NT2/D1 (cell line): ENCODE measurements around the gene LAMC1.

Experiments used
- DNase-seq: peaks from one replicate; pipeline ENCODE4 v3.0.0-alpha.2; 2011; ENCODE audit warnings: low read depth, low spot score
- H3K27me3 ChIP-seq: 2 replicates; pipeline ENCODE4 v1.6.0; 2011; ENCODE audit warnings: mild to moderate bottlenecking; ENCODE audit not compliant: insufficient read length, insufficient read depth
- H3K36me3 ChIP-seq: 2 replicates; pipeline ENCODE4 v1.6.1; 2011; ENCODE audit warnings: mild to moderate bottlenecking, low read length, mixed read lengths; ENCODE audit not compliant: insufficient read depth, insufficient read length
- H3K4me1 ChIP-seq: 2 replicates; pipeline ENCODE4 v1.5.1; 2011; ENCODE audit not compliant: insufficient read depth, insufficient read length
- H3K4me3 ChIP-seq: 2 replicates; pipeline ENCODE4 v1.5.1; 2011; ENCODE audit warnings: low read depth; ENCODE audit not compliant: insufficient read length
- H3K9ac ChIP-seq: 2 replicates; pipeline ENCODE4 v1.6.0; 2011; ENCODE audit warnings: low read depth; ENCODE audit not compliant: insufficient read length
- H3K9me3 ChIP-seq: 2 replicates; pipeline ENCODE4 v1.5.1; 2011; ENCODE audit warnings: mild to moderate bottlenecking, low read length; ENCODE audit not compliant: insufficient read depth
- SUZ12 ChIP-seq: IDR thresholded peaks from 2 replicates; pipeline ENCODE4 v1.6.1; 2011; ENCODE audit not compliant: insufficient read length, insufficient read depth; ENCODE audit errors: extremely low read depth
- YY1 ChIP-seq: IDR thresholded peaks from 2 replicates; pipeline ENCODE4 v1.6.1; 2011; ENCODE audit not compliant: insufficient read length, insufficient read depth
- ZNF274 ChIP-seq: IDR thresholded peaks from 2 replicates; pipeline ENCODE4 v1.6.1; 2011; ENCODE audit warnings: mild to moderate bottlenecking, low read depth, low read length

The LAMC1 gene

GRCh38 chr1:183002797-183003196, 20.4 kb upstream of the LAMC1 start:
- H3K9me3 ChIP-seq: no peaks in the 10 kb centered on the region
- DNase-seq: no peak
- no peak for TF ChIP-seq SUZ12

GRCh38 chr1:183003203-183003602, 20.0 kb upstream of the LAMC1 start:
- DNase-seq: no peak
- Histone ChIP-seq H3K27me3 (no peaks in the 10 kb centered on the region), H3K4me3 (no peak overlapping the region), H3K9ac (no peak overlapping the region), H3K9me3 (no peaks in the 10 kb centered on the region), H3K4me1 (no peaks in the 10 kb centered on the region), H3K36me3 (no peaks in the 10 kb centered on the region)
- TF ChIP-seq SUZ12 (no peak), ZNF274 (no peak), YY1 (no peak)

More at GRCh38 chr1:183002797-183003196, 20.4 kb upstream of the LAMC1 start:
- no peaks in the 10 kb centered on the region for H3K36me3 ChIP-seq
- H3K9ac ChIP-seq: no peak overlapping the region
- H3K4me1 ChIP-seq: no peaks in the 10 kb centered on the region
- no peak overlapping the region for H3K4me3 ChIP-seq
- H3K27me3 ChIP-seq: no peaks in the 10 kb centered on the region

GRCh38 chr1:183004141-183004540, 19.1 kb upstream of the LAMC1 start:
- H3K4me3 ChIP-seq: no peak overlapping the region
- H3K9ac ChIP-seq: no peak overlapping the region
- H3K36me3 ChIP-seq: no peaks in the 10 kb centered on the region
- DNase-seq: no peak
- TF ChIP-seq ZNF274: no peak
- TF ChIP-seq YY1: no peak
- TF ChIP-seq SUZ12: no peak
- peaks cover 2% of the 10 kb centered on the region for H3K4me1 ChIP-seq
- no peaks in the 10 kb centered on the region for H3K9me3 ChIP-seq
- no peaks in the 10 kb centered on the region for H3K27me3 ChIP-seq

GRCh38 chr1:183011859-183012258, 11.4 kb upstream of the LAMC1 start:
- H3K36me3 ChIP-seq: no peaks in the 10 kb centered on the region
- no peak overlapping the region for H3K4me3 ChIP-seq
- no peak overlapping the region for H3K9ac ChIP-seq
- peaks cover 4% of the 10 kb centered on the region; the same call in 1 of the 2 replicates for H3K9me3 ChIP-seq
- DNase-seq: no peak
- no peak for TF ChIP-seq ZNF274
- TF ChIP-seq SUZ12: no peak
- no peak for TF ChIP-seq YY1
- H3K4me1 ChIP-seq: peaks cover 2% of the 10 kb centered on the region
- H3K27me3 ChIP-seq: no peaks in the 10 kb centered on the region

- Histone ChIP-seq H3K27me3 (no peaks in the 10 kb centered on the region), H3K4me3 (no peak overlapping the region), H3K9ac (no peak overlapping the region), H3K9me3 (peaks cover 4% of the 10 kb centered on the region; the same call in 1 of the 2 replicates), H3K4me1 (peaks cover 2% of the 10 kb centered on the region), H3K36me3 (no peaks in the 10 kb centered on the region)
- TF ChIP-seq ZNF274: no peak
- no peak for TF ChIP-seq SUZ12
- TF ChIP-seq YY1: no peak
- no peak for DNase-seq
Measured at GRCh38 chr1:183012301-183012994, 10.8 kb upstream of the LAMC1 start.

- Histone ChIP-seq H3K4me3 (no peak overlapping the region), H3K9ac (no peak overlapping the region), H3K4me1 (no peaks in the 10 kb centered on the region), H3K36me3 (no peaks in the 10 kb centered on the region), H3K9me3 (peaks cover 4% of the 10 kb centered on the region; the same call in 1 of the 2 replicates), H3K27me3 (no peaks in the 10 kb centered on the region)
- DNase-seq: no peak
- TF ChIP-seq SUZ12: no peak
- TF ChIP-seq ZNF274: no peak
- TF ChIP-seq YY1: no peak
Measured at GRCh38 chr1:183019139-183019740, 4.0 kb upstream of the LAMC1 start.

GRCh38 chr1:183019860-183020259, 3.4 kb upstream of the LAMC1 start:
- TF ChIP-seq ZNF274: no peak
- TF ChIP-seq YY1: no peak
- no peak for TF ChIP-seq SUZ12
- H3K27me3 ChIP-seq: no peaks in the 10 kb centered on the region
- peaks cover 4% of the 10 kb centered on the region; the same call in 1 of the 2 replicates for H3K9me3 ChIP-seq
- no peak for DNase-seq
- H3K4me1 ChIP-seq: no peaks in the 10 kb centered on the region
- no peak overlapping the region for H3K4me3 ChIP-seq
- no peaks in the 10 kb centered on the region for H3K36me3 ChIP-seq
- no peak overlapping the region for H3K9ac ChIP-seq
